Endothelial cell of umbilical vein (primary cell): ENCODE results near the gene KCNJ6. TPM values are rescaled to one million over a fixed set of nuclear protein-coding genes. Genes with fewer than 3 reads are reported as not detected.

Experiments used
- BruUV-seq: library from RNA; stranded (reverse); fragments of 400-500 nt; replicated peaks from 2 replicates; lab custom pipeline; 2021; lab: Mats Ljungman, UMichigan
- CTCF ChIA-PET: fragments of 300-600, 350-600 bp; sonication (Branson Sonifier 250); formaldehyde crosslinking; loops from one replicate; lab custom pipeline; 2021; ENCODE audit warnings: antibody characterized with exemption, inconsistent platforms; lab: Charles Lee
- POLR2A ChIA-PET: fragments of 300-600, 350-600 bp; sonication (Branson Sonifier 250); formaldehyde crosslinking; loops from one replicate; lab custom pipeline; 2021; ENCODE audit warnings: antibody characterized with exemption, inconsistent platforms; lab: Charles Lee
- DNase-seq: peaks from one replicate; pipeline ENCODE4 v3.0.0-alpha.2; 2011; ENCODE audit warnings: low read depth, low spot score
- FAIRE-seq: peaks from 2 replicates; lab custom pipeline; 2011; peaks lifted over from hg19 to GRCh38; lab: Jason Lieb, UNC
- H2AFZ ChIP-seq: 2 replicates; pipeline ENCODE4 v1.6.0; 2012; ENCODE audit warnings: low read depth, low read length, control low read depth, inconsistent platforms
- H3K27ac ChIP-seq: 2 replicates; pipeline ENCODE4 v1.5.1; 2011; ENCODE audit warnings: low read depth, mild to moderate bottlenecking, control low read depth, low read length, moderate library complexity; ENCODE audit not compliant: insufficient read depth
- H3K27me3 ChIP-seq, 2 experiments: 2 replicates each; pipeline versions ENCODE4 v1.6.0 to v1.6.1; 2011; ENCODE audit warnings: low read length in 2 of 2, mixed read lengths in 1 of 2; ENCODE audit not compliant: control insufficient read depth in 2 of 2, insufficient read depth in 2 of 2
- H3K36me3 ChIP-seq, 2 experiments: 2 replicates in 1 of 2; 3 replicates in 1 of 2; pipeline ENCODE4 v1.5.1; 2011; ENCODE audit warnings: low read length in 2 of 2, mild to moderate bottlenecking in 1 of 2, moderate library complexity in 1 of 2; ENCODE audit not compliant: control insufficient read depth in 2 of 2, insufficient read depth in 2 of 2; ENCODE audit errors: extremely low read depth in 1 of 2
- H3K4me1 ChIP-seq: 3 replicates; pipeline ENCODE4 v1.5.1; 2011; ENCODE audit warnings: mild to moderate bottlenecking, low read length; ENCODE audit not compliant: control insufficient read depth, insufficient read depth; ENCODE audit errors: extremely low read depth
- H3K4me2 ChIP-seq: 2 replicates; pipeline ENCODE4 v1.6.1; 2011; ENCODE audit warnings: low read length, control low read depth, mixed read lengths; ENCODE audit not compliant: insufficient read depth
- H3K4me3 ChIP-seq, 3 experiments: fragments of 200-600 bp in 1 of 3; sonication (generic), shearing (Covaris generic) in 1 of 3; replicated peaks in 1 of 3; 2 replicates each; pipeline ENCODE4 v1.5.1; 2011 to 2016; ENCODE audit warnings: control low read depth in 3 of 3, low read length in 3 of 3, mild to moderate bottlenecking in 2 of 3, inconsistent platforms in 1 of 3, low read depth in 1 of 3, moderate library complexity in 1 of 3; ENCODE audit not compliant: insufficient read depth in 1 of 3
- H3K79me2 ChIP-seq: 2 replicates; pipeline ENCODE4 v1.6.0; 2012; ENCODE audit warnings: low read length, inconsistent platforms; ENCODE audit not compliant: control insufficient read depth, insufficient read depth
- H3K9ac ChIP-seq: replicated peaks from 2 replicates; pipeline ENCODE3; 2011; ENCODE audit warnings: low read length, control low read depth; ENCODE audit not compliant: insufficient read depth; ENCODE audit errors: extremely low read depth
- H3K9me1 ChIP-seq: replicated peaks from 3 replicates; pipeline ENCODE4 v1.6.0; 2011; ENCODE audit warnings: mild to moderate bottlenecking, low read length; ENCODE audit not compliant: control insufficient read depth, insufficient read depth; ENCODE audit errors: extremely low read depth
- H3K9me3 ChIP-seq: replicated peaks from 2 replicates; pipeline ENCODE4 v1.5.1; 2012; ENCODE audit warnings: low read length, inconsistent platforms; ENCODE audit not compliant: control insufficient read depth, insufficient read depth
- H4K20me1 ChIP-seq: replicated peaks from 2 replicates; pipeline ENCODE3; 2011; ENCODE audit warnings: mild to moderate bottlenecking, low read length; ENCODE audit not compliant: control insufficient read depth, insufficient read depth; ENCODE audit errors: extremely low read depth
- CTCF ChIP-seq, 2 donors: IDR thresholded peaks; 1 replicate in 1 of 2; 2 replicates in 1 of 2; pipeline ENCODE4 v1.5.1; 2011; ENCODE audit warnings: low read length in 2 of 2, mild to moderate bottlenecking in 2 of 2, moderate library complexity in 2 of 2, control low read depth in 1 of 2, inconsistent platforms in 1 of 2, low read depth in 1 of 2; ENCODE audit not compliant: insufficient read depth in 1 of 2; ENCODE audit errors: extremely low read depth in 1 of 2
- EZH2 ChIP-seq: IDR thresholded peaks from 2 replicates; pipeline ENCODE4 v1.6.1; 2012; ENCODE audit warnings: borderline replicate concordance, low read depth, mild to moderate bottlenecking, moderate library complexity, low read length, inconsistent platforms; ENCODE audit not compliant: severe bottlenecking
- FOS ChIP-seq: IDR thresholded peaks from 2 replicates; pipeline ENCODE4 v1.6.1; 2011; ENCODE audit warnings: mild to moderate bottlenecking, low read length, moderate library complexity, borderline replicate concordance; ENCODE audit not compliant: insufficient read depth
- GATA2 ChIP-seq: IDR thresholded peaks from 2 replicates; pipeline ENCODE4 v1.7.0; 2011; ENCODE audit warnings: low read depth, mild to moderate bottlenecking, moderate library complexity, mixed read lengths, low read length; ENCODE audit not compliant: insufficient read length, insufficient read depth
- JUN ChIP-seq: IDR thresholded peaks from 2 replicates; pipeline ENCODE4 v1.6.1; 2011; ENCODE audit warnings: borderline replicate concordance, low read depth; ENCODE audit not compliant: insufficient read length, insufficient read depth
- MYC ChIP-seq: IDR thresholded peaks from one replicate; pipeline ENCODE4 v1.6.1; 2011; ENCODE audit warnings: mild to moderate bottlenecking, low read depth, low read length
- POLR2A ChIP-seq: IDR thresholded peaks from 2 replicates; pipeline ENCODE4 v1.6.1; 2012; ENCODE audit warnings: low read depth, mild to moderate bottlenecking, control low read depth, low read length
- dilution Hi-C: fragments of 300-500 bp; cut with MboI; formaldehyde crosslinking; loops from one replicate; pipeline ENCODE4 v1.15.0; 2019; ENCODE audit warnings: low sequenced_read_pairs; ENCODE audit not compliant: extremely low pct_ligation_motif_present
- intact Hi-C: fragments of 100-400 bp; cut with micrococcal nuclease; formaldehyde crosslinking; loops from one replicate; pipeline ENCODE4 v1.10.0; 2022
- polyA plus RNA-seq, 4 experiments: library from polyadenylated mRNA; depleted of rRNA in 3 of 4; stranded (reverse) in 3 of 4; unstranded in 1 of 4; fragments of >200 nt; gene quantifications; 2 replicates each; pipeline versions ENCODE4 v1.2.1 to v1.2.3, GENCODE V29; 2011 to 2012; ENCODE audit warnings: missing spikeins in 1 of 4
- total RNA-seq: library from RNA; stranded (reverse); gene quantifications from 2 replicates; pipeline ENCODE4 v1.2.3, GENCODE V29; 2021

Gene KCNJ6
- total and polyA plus RNA-seq, 2 donors (not counting 3 experiments of a cell fraction or from before 2014, with no cell fraction given): not detected

GRCh38 chr21:37587203-37587602, 329.1 kb downstream of the KCNJ6 start:
- Histone ChIP-seq H3K9me3 (no peaks in the 10 kb centered on the region), H3K4me3 (no peak overlapping the region), H3K36me3 (no peaks in the 10 kb centered on the region), H3K9me1 (no peaks in the 10 kb centered on the region), H3K9ac (no peak overlapping the region), H3K4me2 (no peak overlapping the region), H3K79me2 (no peaks in the 10 kb centered on the region), H4K20me1 (no peaks in the 10 kb centered on the region), H3K27me3 (no peaks in the 10 kb centered on the region), H3K4me1 (peaks cover 3% of the 10 kb centered on the region), H3K27ac (no peak overlapping the region), H2AFZ (no peak overlapping the region)
- dilution Hi-C loops (no loop called here), intact Hi-C loops (no loop called here)
- no peak for DNase-seq
- no peak for TF ChIP-seq CTCF (IDR thresholded peaks at IDR 0.05; ENCODE audit: extremely low read depth in 1 of 2, insufficient read depth in 1 of 2, low read depth in 1 of 2, low read length in 2 of 2)
- TF ChIP-seq POLR2A: no peak
- no peak for TF ChIP-seq GATA2
- no TSS peak for BruUV-seq
- FAIRE-seq: no peak
- ChIA-PET CTCF (no interaction called here), POLR2A (no interaction called here)

- no peak overlapping the region for H3K27ac ChIP-seq
- ChIA-PET CTCF (interaction anchor here (0.7 to 2.2 kb wide), 13 partner anchors 15 to 208 kb away, joined by 3 to 14 read pairs (median 3); no protein-coding TSS in a partner anchor), POLR2A (no interaction called here)
- intact Hi-C loops (loop anchor here (1.0 to 5.0 kb wide), 6 partner anchors 75 to 605 kb away; partner anchors contain the start of gene DYRK1A), dilution Hi-C loops (no loop called here)
- no TSS peak for BruUV-seq
- no peaks in the 10 kb centered on the region for H3K9me3 ChIP-seq
- no peak overlapping the region for H3K9ac ChIP-seq
- no peaks in the 10 kb centered on the region for H3K79me2 ChIP-seq
- TF ChIP-seq MYC (no peak), JUN (no peak), CTCF (IDR thresholded peaks at IDR 0.05; ENCODE audit: extremely low read depth in 1 of 2, insufficient read depth in 1 of 2, low read depth in 1 of 2, low read length in 2 of 2) (peak; percentile 68 to 76), FOS (no peak), GATA2 (no peak), POLR2A (no peak), EZH2 (no peak)
- no peaks in the 10 kb centered on the region for H3K9me1 ChIP-seq
- DNase-seq (peak; percentile 69), FAIRE-seq (no peak)
- peaks cover 13% of the 10 kb centered on the region for H3K4me1 ChIP-seq
- no peak overlapping the region for H3K4me3 ChIP-seq
- no peaks in the 10 kb centered on the region for H3K36me3 ChIP-seq
- H4K20me1 ChIP-seq: no peaks in the 10 kb centered on the region
- H3K27me3 ChIP-seq: no peaks in the 10 kb centered on the region
- no peak overlapping the region for H3K4me2 ChIP-seq
- H2AFZ ChIP-seq: peak overlapping the region; percentile 38
These were observed 333.7 kb downstream of the KCNJ6 start for GRCh38 chr21:37582590-37582989.
